CD8-positive, alpha-beta memory T cell (primary cell): ENCODE measurements around the gene CHCHD6. TPM values are rescaled to one million over a fixed set of nuclear protein-coding genes. Genes with fewer than 3 reads are reported as not detected.

Source experiments
- CTCF ChIA-PET: fragments of 350-600 bp; sonication (Branson Sonifier 250); formaldehyde crosslinking; loops from one replicate; lab custom pipeline; 2021; ENCODE audit warnings: antibody characterized with exemption; lab: Charles Lee
- POLR2A ChIA-PET: fragments of 350-600 bp; sonication (Branson Sonifier 250); formaldehyde crosslinking; loops from one replicate; lab custom pipeline; 2021; ENCODE audit warnings: antibody characterized with exemption; lab: Charles Lee
- DNase-seq, 5 donors: peaks; one replicate each; pipeline versions ENCODE4 v3.0.0 to v3.0.0-alpha.2; 2020 to 2022; ENCODE audit warnings: mixed read lengths in 1 of 5
- H3K27ac ChIP-seq: one replicate; pipeline ENCODE4 v1.7.0; 2013; ENCODE audit warnings: low read depth, mild to moderate bottlenecking, low read length, moderate library complexity
- H3K27me3 ChIP-seq: 2 replicates; pipeline ENCODE4 v1.7.0; 2013; ENCODE audit warnings: low read length, mild to moderate bottlenecking; ENCODE audit not compliant: insufficient read depth, poor library complexity, severe bottlenecking
- H3K36me3 ChIP-seq: 2 replicates; pipeline ENCODE4 v1.7.0; 2013; ENCODE audit warnings: mild to moderate bottlenecking, low read length, moderate library complexity; ENCODE audit not compliant: insufficient read depth
- H3K4me1 ChIP-seq: 2 replicates; pipeline ENCODE4 v1.7.0; 2013; ENCODE audit warnings: mild to moderate bottlenecking, low read length, moderate library complexity; ENCODE audit not compliant: insufficient read depth
- H3K4me3 ChIP-seq: 2 replicates; pipeline ENCODE4 v1.7.0; 2013; ENCODE audit warnings: mild to moderate bottlenecking, low read length
- H3K9me3 ChIP-seq: 2 replicates; pipeline ENCODE4 v1.7.0; 2013; ENCODE audit warnings: mild to moderate bottlenecking, low read length
- H3K27ac Mint-ChIP-seq, 8 donors: one replicate each; pipeline ENCODE4 v1.8.0; 2020 to 2021; ENCODE audit warnings: mixed read lengths in 8 of 8, mild to moderate bottlenecking in 6 of 8, inconsistent platforms in 3 of 8, moderate library complexity in 3 of 8
- H3K27me3 Mint-ChIP-seq, 2 donors: one replicate each; pipeline ENCODE4 v1.8.0; 2020 to 2021; ENCODE audit warnings: mixed read lengths in 2 of 2, mild to moderate bottlenecking in 1 of 2, moderate library complexity in 1 of 2
- H3K36me3 Mint-ChIP-seq, 3 donors: one replicate each; pipeline ENCODE4 v1.8.0; 2020 to 2021; ENCODE audit warnings: mixed read lengths in 3 of 3, inconsistent platforms in 1 of 3, mild to moderate bottlenecking in 1 of 3
- H3K4me1 Mint-ChIP-seq, 3 donors: one replicate each; pipeline ENCODE4 v1.8.0; 2020 to 2021; ENCODE audit warnings: mixed read lengths in 3 of 3, inconsistent platforms in 1 of 3, mild to moderate bottlenecking in 1 of 3
- H3K4me3 Mint-ChIP-seq, 7 donors: one replicate each; pipeline ENCODE4 v1.8.0; 2020 to 2021; ENCODE audit warnings: mixed read lengths in 7 of 7, mild to moderate bottlenecking in 6 of 7, moderate library complexity in 4 of 7, inconsistent platforms in 2 of 7
- H3K9me3 Mint-ChIP-seq, 5 donors: one replicate each; pipeline ENCODE4 v1.8.0; 2020 to 2022; ENCODE audit warnings: mixed read lengths in 5 of 5, mild to moderate bottlenecking in 3 of 5, moderate library complexity in 2 of 5, inconsistent platforms in 1 of 5
- polyA plus RNA-seq: library from polyadenylated mRNA; unstranded; fragments of 300-500 nt; fragmentation: Illumina TruSeq; gene quantifications from one replicate; pipeline ENCODE4 v1.2.3, GENCODE V29; 2021
- total RNA-seq, 2 experiments: library from RNA; stranded (reverse); gene quantifications; one replicate each; pipeline ENCODE4 v1.2.3, GENCODE V29; 2021

Gene CHCHD6
- total and polyA plus RNA-seq, 3 experiments from 2014 or later, result 12.0 to 16.7 (median 15.0) TPM

DNA sequence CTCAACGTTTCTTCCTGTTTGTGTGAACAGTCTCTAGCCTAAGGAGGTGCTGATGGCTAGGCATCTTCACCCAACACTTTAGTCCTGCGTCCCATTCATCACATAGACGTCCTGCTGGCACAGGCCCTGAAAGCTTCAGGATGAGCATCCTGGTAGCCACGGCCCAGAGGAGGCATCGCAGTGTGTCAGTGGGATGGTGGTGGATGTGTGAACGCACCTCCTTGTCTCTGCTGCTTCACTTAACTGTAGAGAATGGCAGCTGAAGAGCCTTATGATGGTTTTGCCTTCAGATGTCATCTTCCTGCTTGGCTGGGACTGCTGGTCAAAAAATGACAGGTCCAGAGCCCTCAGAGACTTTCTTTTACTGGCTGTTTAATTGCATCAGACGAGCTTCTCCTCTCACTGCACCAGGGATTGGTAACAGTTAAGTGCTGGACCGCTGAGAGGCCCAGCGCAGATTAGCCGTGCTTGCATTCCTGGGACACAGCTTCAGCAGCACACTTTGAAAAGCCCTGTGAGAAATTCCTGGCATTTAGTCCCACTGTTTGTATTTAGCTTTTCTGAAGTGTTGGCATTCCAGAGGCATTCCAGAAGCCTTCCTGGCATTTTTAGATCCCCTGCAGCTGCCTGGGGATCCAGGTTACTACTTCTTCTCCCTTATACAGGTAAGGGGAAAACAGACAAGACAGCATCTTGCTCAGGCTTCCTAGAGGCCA is 146.5 kb downstream of the CHCHD6 start:
- no peaks in the 10 kb centered on the region for H3K36me3 ChIP-seq
- DNase-seq, result no peak
- no peaks in the 10 kb centered on the region for H3K4me1 ChIP-seq
- H3K4me1 Mint-ChIP-seq, result no peaks in the 10 kb centered on the region
- POLR2A ChIA-PET, result no interaction called here
- CTCF ChIA-PET, result no interaction called here
- no peaks in the 10 kb centered on the region for H3K9me3 ChIP-seq
- H3K27ac Mint-ChIP-seq, result no peak overlapping the region
- H3K27me3 Mint-ChIP-seq, result no peaks in the 10 kb centered on the region
- H3K4me3 ChIP-seq, result no peak overlapping the region
- H3K27me3 ChIP-seq, result no peaks in the 10 kb centered on the region
- H3K36me3 Mint-ChIP-seq, result peaks cover 0 to 7% (median 3%) of the 10 kb centered on the region in 3 donors
- H3K4me3 Mint-ChIP-seq, result no peak overlapping the region
- no peaks in the 10 kb centered on the region for H3K9me3 Mint-ChIP-seq
- no peak overlapping the region for H3K27ac ChIP-seq

- Histone ChIP-seq H3K9me3 (no peaks in the 10 kb centered on the region), H3K27ac (no peak overlapping the region), H3K4me1 (no peaks in the 10 kb centered on the region), H3K27me3 (no peaks in the 10 kb centered on the region), H3K4me3 (no peak overlapping the region), H3K36me3 (no peaks in the 10 kb centered on the region)
- CTCF ChIA-PET, result no interaction called here
- Mint-ChIP-seq H3K27me3 (no peaks in the 10 kb centered on the region), H3K4me1 (no peaks in the 10 kb centered on the region), H3K36me3 (peaks cover 0 to 10% (median 3%) of the 10 kb centered on the region in 3 donors), H3K4me3 (no peak overlapping the region), H3K9me3 (no peaks in the 10 kb centered on the region), H3K27ac (no peak overlapping the region)
- no peak for DNase-seq
- POLR2A ChIA-PET, result no interaction called here
Measured at GRCh38 chr3:126851382-126851781, 147.3 kb downstream of the CHCHD6 start.

DNA sequence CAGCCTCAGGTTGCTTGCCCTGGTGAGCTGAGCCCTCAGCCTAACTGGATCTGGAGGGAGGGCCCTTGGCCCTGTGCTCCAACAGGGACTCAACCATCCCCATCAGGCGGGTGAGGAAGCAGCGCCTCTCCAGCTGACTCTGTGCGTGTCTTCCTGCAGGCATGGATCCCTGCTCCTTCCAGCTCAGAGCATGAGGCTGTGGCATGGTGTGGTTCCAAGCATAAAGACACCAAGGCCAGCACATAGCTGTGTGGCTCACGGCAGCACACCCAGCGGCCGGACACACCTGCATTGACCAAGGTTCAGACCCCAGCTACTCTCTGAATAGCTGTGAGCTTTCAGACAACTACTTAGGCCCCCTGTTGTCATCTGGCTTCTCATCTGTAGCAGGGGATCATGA is 147.9 kb downstream of the CHCHD6 start:
- Histone ChIP-seq H3K4me3 (no peak overlapping the region), H3K36me3 (no peaks in the 10 kb centered on the region), H3K27ac (no peak overlapping the region), H3K27me3 (no peaks in the 10 kb centered on the region), H3K4me1 (no peaks in the 10 kb centered on the region), H3K9me3 (no peaks in the 10 kb centered on the region)
- Mint-ChIP-seq H3K36me3 (peaks cover 0 to 10% (median 3%) of the 10 kb centered on the region in 3 donors), H3K27me3 (no peaks in the 10 kb centered on the region), H3K4me3 (no peak overlapping the region), H3K4me1 (no peaks in the 10 kb centered on the region), H3K27ac (no peak overlapping the region), H3K9me3 (no peaks in the 10 kb centered on the region)
- POLR2A ChIA-PET, result no interaction called here
- DNase-seq, result no peak
- CTCF ChIA-PET, result no interaction called here

DNA sequence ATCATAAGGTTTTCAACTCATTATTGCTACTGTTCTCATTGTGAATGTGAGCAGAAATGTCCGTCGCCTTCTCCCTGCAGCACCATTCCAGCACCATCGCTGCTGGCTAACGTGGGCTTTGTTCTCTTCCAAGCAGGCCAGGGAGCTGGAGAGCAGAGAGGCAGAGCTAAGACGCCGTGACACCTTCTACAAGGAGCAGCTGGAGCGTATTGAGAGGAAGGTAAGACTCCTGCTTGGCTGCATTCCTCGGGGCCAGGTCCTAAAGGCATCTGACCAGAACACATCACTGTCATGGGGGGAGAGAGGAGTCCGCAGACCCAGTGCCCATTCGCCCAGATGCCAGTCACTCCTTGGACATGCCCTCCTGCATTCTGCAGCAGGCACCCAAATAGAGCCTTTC is 148.5 kb downstream of the CHCHD6 start:
- ChIA-PET CTCF (no interaction called here), POLR2A (no interaction called here)
- Mint-ChIP-seq H3K9me3 (no peaks in the 10 kb centered on the region), H3K4me1 (no peaks in the 10 kb centered on the region), H3K27me3 (no peaks in the 10 kb centered on the region), H3K36me3 (peaks cover 0 to 10% (median 6%) of the 10 kb centered on the region in 3 donors), H3K4me3 (no peak overlapping the region), H3K27ac (no peak overlapping the region)
- Histone ChIP-seq H3K27ac (no peak overlapping the region), H3K27me3 (no peaks in the 10 kb centered on the region), H3K4me3 (no peak overlapping the region), H3K4me1 (no peaks in the 10 kb centered on the region), H3K36me3 (no peaks in the 10 kb centered on the region), H3K9me3 (no peaks in the 10 kb centered on the region)
- no peak for DNase-seq

- CTCF ChIA-PET, result no interaction called here
- Mint-ChIP-seq H3K36me3 (peaks cover 0 to 10% (median 10%) of the 10 kb centered on the region in 3 donors), H3K9me3 (no peaks in the 10 kb centered on the region), H3K27ac (no peak overlapping the region), H3K4me1 (no peaks in the 10 kb centered on the region), H3K4me3 (no peak overlapping the region), H3K27me3 (no peaks in the 10 kb centered on the region)
- no peak for DNase-seq
- no peaks in the 10 kb centered on the region for H3K4me1 ChIP-seq
- no peaks in the 10 kb centered on the region for H3K9me3 ChIP-seq
- H3K4me3 ChIP-seq, result no peak overlapping the region
- no peak overlapping the region for H3K27ac ChIP-seq
- H3K27me3 ChIP-seq, result no peaks in the 10 kb centered on the region
- no peaks in the 10 kb centered on the region for H3K36me3 ChIP-seq
- POLR2A ChIA-PET, result no interaction called here
Measured at GRCh38 chr3:126854666-126855065, 150.6 kb downstream of the CHCHD6 start.

DNA sequence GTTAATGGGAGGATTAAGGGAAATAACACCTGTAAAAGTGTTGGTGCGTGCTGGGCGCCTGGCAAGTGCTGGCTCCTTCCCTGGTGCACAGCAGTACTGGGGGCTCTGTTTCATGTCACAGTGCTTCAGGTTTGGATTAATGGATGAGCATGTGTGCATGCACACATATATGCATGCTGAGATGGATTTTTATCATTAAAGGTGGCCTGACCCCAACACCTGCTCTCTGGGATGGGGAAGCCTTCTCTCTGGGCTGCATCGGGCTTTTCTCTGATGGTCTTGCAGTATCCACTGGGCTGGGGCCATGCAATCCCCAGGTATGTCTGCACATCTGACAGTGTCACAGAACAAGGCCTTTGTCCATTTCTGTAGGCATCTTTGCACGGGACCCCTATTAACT is 151.3 kb downstream of the CHCHD6 start:
- Histone ChIP-seq H3K9me3 (no peaks in the 10 kb centered on the region), H3K27ac (no peak overlapping the region), H3K4me1 (no peaks in the 10 kb centered on the region), H3K36me3 (no peaks in the 10 kb centered on the region), H3K27me3 (no peaks in the 10 kb centered on the region), H3K4me3 (no peak overlapping the region)
- Mint-ChIP-seq H3K4me1 (no peaks in the 10 kb centered on the region), H3K36me3 (peaks cover 0 to 14% (median 8%) of the 10 kb centered on the region in 3 donors), H3K4me3 (no peak overlapping the region), H3K27me3 (no peaks in the 10 kb centered on the region), H3K27ac (no peak overlapping the region), H3K9me3 (no peaks in the 10 kb centered on the region)
- DNase-seq, result no peak
- CTCF ChIA-PET, result no interaction called here
- POLR2A ChIA-PET, result no interaction called here

- Histone ChIP-seq H3K27ac (no peak overlapping the region), H3K36me3 (no peaks in the 10 kb centered on the region), H3K27me3 (no peaks in the 10 kb centered on the region), H3K4me1 (no peaks in the 10 kb centered on the region), H3K4me3 (no peak overlapping the region), H3K9me3 (no peaks in the 10 kb centered on the region)
- peaks cover 0 to 14% (median 8%) of the 10 kb centered on the region in 3 donors for H3K36me3 Mint-ChIP-seq
- H3K4me1 Mint-ChIP-seq, result no peaks in the 10 kb centered on the region
- no peak overlapping the region for H3K27ac Mint-ChIP-seq
- no peaks in the 10 kb centered on the region for H3K27me3 Mint-ChIP-seq
- no peak overlapping the region for H3K4me3 Mint-ChIP-seq
- H3K9me3 Mint-ChIP-seq, result no peaks in the 10 kb centered on the region
- ChIA-PET POLR2A (no interaction called here), CTCF (no interaction called here)
- no peak for DNase-seq
Measured at GRCh38 chr3:126857928-126858327, 153.9 kb downstream of the CHCHD6 start.

DNA sequence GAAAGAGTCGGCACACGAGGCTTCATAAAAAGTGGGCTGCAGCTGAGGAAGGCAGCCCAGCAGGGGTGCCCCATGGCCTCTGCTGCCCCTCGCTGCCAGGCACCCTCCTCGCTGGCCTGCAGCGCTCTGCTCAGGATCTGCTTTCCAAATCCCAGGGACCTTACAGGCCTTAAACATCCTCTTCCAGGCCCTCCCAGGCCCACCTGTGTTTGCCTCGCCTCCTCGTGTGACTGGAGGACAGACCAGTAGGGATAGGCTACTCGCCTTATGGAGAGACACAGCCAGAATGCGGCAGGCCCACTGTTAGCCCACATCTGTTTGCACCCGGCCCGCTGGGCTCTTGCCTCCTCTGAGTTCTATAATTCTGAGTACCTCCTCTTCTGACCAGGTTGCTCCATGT is 154.4 kb downstream of the CHCHD6 start:
- Histone ChIP-seq H3K4me1 (no peaks in the 10 kb centered on the region), H3K4me3 (no peak overlapping the region), H3K27ac (no peak overlapping the region), H3K27me3 (no peaks in the 10 kb centered on the region), H3K36me3 (no peaks in the 10 kb centered on the region), H3K9me3 (no peaks in the 10 kb centered on the region)
- ChIA-PET CTCF (no interaction called here), POLR2A (no interaction called here)
- H3K9me3 Mint-ChIP-seq, result no peaks in the 10 kb centered on the region
- no peak for DNase-seq
- H3K4me3 Mint-ChIP-seq, result no peak overlapping the region
- peaks cover 0 to 14% (median 8%) of the 10 kb centered on the region in 3 donors for H3K36me3 Mint-ChIP-seq
- H3K27ac Mint-ChIP-seq, result no peak overlapping the region
- no peaks in the 10 kb centered on the region for H3K27me3 Mint-ChIP-seq
- H3K4me1 Mint-ChIP-seq, result no peaks in the 10 kb centered on the region
